Stimulated activated CD8-positive, alpha-beta memory T cell treated with anti-CD3 and anti-CD28 coated beads, Interleukin-12 subunit alpha, Interleukin-12 subunit beta, amount 100 ng/mL, for 1 hour (primary cell): Measurements from ENCODE around the gene MAP2K2.
"Not testable (repeated sequence)": the region's sequence is repeated elsewhere in the genome, so short reads cannot be mapped to it uniquely, and the experiment has no call there.

ENCODE experiments used
- DNase-seq: peaks from one replicate; pipeline ENCODE4 v3.0.0-alpha.2; 2020; ENCODE audit warnings: low read depth

The MAP2K2 gene

GRCh38 chr19:4123615-4124568 lies at the start of gene MAP2K2:
MAP2K2 (minus strand) TSS chr19:4124122; CDS start chr19:4123875, 247 bp downstream.
- DNase-seq = peak; percentile 94

- DNase-seq = peak; percentile 40
Measured at GRCh38 chr19:4172861-4173473, 49.0 kb upstream of the MAP2K2 start.

DNA sequence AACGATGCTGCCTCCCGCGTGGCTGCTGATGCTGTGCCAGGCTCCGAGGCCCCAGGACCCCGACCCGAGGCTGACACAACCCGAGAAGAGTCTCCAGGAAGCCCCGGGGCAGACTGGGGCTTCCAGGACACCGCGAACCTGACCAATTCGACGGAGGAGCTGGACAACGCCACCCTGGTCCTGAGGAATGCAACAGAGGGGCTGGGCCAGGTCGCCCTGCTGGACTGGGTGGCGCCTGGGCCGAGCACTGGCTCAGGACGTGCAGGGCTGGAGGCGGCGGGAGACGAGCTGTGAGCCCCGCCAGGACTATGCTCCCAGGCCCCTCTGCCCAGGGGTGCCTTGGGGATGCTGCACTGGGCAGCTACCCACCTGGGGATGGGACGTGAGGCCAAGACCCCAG lies 47.8 kb upstream of the MAP2K2 start:
- DNase-seq = no peak

DNA sequence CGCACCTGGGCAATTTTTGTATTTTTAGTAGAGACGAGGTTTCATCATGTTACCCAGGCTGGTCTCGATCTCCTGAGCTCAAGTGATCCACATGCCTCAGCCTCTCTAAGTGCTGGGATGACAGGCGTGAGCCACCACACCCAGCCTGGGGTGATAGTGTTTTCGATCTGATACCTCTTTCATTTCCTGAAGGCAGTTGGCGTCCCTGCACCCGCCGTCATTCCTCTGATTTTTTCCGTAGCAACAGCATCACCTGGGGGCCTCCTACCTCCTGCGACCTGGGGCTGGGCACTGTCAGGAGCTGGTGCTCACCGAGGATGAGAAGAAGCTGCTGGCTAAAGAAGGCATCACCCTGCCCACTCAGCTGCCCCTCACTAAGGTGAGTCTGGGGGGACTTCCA lies 40.3 kb upstream of the MAP2K2 start:
- no peak for DNase-seq

GRCh38 chr19:4161415-4162077 lies 37.6 kb upstream of the MAP2K2 start:
- no peak for DNase-seq

DNA sequence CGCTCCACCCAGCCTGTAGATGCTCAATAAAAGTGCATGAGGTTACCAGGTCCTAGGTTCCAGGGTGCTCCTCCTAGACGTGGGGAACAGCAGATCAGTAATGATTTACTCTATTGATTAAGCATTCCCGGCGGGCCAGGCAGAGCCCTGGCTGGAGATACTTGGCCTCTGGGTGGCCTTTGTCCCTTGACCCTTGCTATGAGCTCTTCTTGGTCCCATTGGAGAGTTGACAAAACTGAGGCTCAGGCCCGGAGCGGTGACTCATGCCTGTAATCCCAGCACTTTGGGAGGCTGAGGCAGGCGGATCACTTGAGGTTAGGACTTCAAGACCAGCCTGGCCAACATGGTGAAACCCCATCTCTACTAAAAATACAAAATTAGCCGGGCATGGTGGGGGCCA lies 34.0 kb upstream of the MAP2K2 start:
- not testable (repeated sequence) for DNase-seq

GRCh38 chr19:4157164-4157563 lies 33.2 kb upstream of the MAP2K2 start:
- DNase-seq = no peak

- DNase-seq = no peak
Measured at GRCh38 chr19:4154571-4155312, 30.8 kb upstream of the MAP2K2 start.

DNA sequence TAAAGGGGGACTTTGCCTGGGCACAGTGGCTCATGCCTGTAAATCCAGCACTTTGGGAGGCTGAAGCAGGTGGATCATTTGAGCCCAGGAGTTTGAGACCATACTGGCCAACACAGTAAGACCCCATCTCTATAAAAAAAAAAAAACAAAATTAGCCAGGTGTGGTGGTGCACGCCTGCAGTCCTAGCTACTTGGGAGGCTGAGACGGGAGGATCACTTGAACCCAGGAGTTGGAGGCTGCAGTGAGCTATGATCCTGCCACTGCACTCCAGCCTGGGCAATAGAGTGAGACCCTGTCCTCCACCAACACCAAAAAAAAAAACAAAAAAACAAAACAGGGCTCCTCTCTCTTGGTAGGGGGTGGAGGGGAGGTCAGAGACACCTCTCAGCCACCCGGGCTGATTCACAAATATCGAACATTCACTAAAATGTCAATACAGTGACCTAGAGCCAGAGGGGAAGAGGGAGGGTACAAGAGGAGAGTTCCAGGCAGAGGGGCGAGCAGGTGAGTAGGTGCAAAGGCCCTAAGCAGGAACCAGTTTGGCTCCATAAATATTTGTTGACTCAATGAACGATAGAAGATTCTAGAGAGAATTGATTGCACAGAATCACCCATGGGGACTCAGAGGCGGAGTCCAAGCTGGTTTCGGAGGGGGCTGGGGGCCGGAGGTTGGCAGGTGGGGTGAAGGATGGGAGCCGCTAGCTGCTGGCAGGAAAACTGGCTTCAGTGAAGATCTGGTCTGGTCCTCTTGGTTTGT lies 28.5 kb upstream of the MAP2K2 start:
- no peak for DNase-seq

DNA sequence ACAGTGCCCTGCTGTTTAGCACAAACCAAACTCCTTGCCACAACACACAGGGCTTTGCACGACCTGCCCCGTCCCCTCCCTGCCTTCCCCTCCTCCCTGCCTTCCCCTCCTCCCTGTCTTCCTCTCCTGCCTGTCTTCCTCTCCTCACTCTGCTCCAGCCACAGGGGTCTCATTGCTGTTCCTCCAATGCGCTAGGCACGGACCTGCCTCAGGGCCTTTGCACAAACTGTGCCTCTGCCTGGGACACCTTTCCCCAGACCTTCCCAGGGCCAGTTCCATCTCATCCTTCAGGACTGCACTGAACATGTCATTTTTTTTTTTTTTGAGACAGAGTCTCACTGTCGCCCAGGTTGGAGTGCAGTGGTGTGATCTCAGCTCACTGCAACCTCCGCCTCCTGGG lies 27.7 kb upstream of the MAP2K2 start:
- no peak for DNase-seq

DNA sequence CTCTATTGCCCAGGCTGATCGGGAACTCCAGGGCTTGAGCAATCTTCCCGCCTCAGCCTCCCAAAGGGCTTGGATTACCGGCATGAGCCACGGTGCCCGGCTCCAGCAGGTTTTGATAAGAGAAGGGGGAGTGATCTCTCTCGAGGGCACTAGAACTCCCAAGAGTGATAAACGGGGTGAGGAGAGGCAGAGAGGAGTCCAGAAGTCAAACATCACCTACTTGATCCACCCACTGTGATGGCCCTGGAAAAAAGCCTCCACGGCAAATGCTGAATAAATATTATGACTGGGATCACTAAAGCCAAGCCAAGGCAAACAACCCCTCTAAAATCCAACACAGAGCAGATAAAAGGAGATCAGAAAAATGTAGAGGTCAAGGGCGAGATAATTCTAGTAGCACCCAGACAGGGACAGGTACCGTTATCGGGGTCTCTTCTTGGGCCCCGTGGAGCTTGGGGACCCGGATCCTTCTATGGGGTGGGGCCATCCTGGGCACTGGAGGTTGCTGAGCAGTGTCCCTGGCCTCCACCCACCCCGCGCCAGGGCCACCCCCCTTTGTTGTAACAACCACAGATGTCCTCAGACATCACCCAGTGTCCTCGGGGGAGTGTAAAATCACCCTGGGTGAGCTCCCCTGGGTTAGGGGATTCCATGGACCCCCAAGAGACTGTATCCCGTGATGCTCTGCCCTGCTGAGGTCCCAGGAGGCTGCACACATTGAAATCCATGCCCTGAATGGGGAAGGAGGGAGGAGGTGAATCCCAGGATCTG lies 25.8 kb upstream of the MAP2K2 start:
- no peak for DNase-seq

- DNase-seq = no peak
Measured at GRCh38 chr19:4144666-4145249, 20.8 kb upstream of the MAP2K2 start.

DNA sequence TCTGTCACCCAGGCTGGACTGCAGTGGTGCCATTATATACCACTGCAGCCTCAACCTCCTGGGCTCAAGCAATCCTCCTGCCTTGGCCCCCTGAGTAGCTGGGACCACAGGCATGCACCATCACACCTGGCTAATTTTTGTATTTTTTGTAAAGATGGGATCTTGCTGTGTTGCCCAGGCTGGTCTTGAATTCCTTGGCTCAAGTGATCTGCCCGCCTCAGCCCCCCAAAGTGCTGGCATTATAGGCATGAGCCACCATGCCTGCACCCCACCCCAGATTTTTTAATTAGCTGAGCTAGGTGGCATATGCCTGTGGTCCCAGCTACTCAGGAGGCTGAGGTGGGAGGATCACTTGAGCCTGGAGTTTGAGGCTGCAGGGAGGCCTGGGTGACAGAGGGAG lies 19.0 kb upstream of the MAP2K2 start:
- not testable (repeated sequence) for DNase-seq

DNA sequence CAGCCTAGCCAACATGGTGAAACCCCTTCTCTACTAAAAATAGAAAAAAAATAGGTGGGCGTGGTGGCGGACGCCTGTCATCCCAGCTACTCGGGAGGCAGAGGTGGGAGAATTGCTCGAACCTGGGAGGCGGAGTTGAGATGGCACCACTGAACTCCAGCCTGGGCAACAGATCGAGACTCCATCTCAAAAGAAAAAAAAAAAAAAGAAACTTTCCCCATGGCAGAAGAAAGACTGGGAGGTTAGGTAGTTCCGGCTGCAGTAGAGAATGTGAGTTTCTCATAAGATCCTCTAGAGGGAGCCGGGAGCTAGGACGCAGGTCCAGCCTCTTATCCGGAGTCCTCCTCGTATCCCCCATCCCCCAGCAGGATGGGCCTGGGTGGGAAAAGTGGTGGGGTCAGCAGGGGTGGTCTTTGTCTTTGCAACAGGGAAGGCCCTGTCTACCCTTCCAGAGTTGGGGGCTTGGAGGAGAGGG lies 16.4 kb upstream of the MAP2K2 start:
- DNase-seq = no peak

DNA sequence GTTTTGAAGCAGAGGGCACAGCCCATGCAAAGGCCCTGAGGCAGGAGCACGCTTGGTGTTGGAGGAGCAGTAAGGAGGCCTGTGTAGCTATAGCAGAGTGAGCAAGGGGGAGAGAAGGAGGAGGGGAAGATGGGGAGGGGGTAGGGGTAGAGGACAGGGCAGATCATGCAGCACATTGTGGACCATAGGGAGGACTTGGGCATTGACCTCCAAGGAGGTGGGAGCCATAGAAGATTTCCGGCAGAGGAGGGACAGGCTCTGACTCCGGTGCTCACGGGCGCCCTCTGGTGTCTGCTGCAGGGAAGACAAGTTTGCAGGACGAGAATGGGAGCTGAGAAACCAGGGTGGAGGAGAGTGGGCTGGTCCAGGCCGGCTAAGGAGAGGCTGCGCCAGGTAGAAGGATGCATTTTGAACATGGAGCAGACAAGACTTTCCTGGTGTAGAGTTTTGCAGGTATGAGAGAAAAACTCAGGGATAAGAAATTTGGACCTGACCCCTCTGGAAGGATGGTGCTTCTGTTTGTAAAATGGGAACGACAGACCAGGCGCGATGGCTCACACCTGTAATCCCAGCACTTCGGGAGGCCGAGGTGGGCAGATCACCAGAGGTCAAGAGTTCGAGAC lies 15.8 kb upstream of the MAP2K2 start:
- DNase-seq = peak; percentile 86

DNA sequence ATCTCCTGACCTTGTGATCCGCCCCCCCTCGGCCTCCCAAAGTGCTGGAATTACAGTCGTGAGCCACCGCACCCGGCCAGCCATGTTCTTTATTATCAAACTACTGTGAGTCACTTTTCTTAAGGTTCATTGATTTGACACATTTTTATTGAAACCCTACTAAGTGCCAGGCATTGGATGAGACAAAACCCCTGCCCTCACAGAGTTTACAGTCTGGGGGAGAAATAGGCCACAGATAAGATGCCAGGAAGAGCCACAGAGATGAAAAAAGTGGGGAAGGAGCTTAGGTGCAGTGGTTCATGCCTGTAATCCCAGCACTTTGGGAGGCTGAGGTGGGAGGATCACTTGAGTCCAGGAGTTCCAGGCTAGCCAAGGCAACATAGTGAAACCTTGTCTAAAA lies 14.5 kb upstream of the MAP2K2 start:
- no peak for DNase-seq

GRCh38 chr19:4136680-4137088 lies 12.8 kb upstream of the MAP2K2 start:
- no peak for DNase-seq

- not testable (repeated sequence) for DNase-seq
Measured at GRCh38 chr19:4135386-4135785, 11.5 kb upstream of the MAP2K2 start.

DNA sequence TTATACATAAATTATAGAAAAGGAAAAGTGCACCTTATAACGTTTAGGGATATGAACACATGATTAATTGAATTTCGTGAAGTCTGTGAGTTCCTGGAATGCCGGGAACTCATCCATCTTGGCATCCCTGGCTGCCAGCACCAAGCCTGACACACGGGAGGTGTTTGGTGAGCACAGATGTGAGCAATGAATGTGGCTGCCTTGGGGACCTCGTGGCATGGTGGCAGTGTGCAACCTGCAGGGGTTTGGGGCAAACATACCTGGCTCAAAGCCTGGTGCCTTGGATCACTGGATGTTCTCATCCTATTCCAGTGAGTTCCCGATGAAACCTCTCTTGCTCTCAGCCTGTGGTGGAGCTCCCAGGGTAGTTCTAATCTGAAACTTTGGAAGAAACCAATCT lies 10.4 kb upstream of the MAP2K2 start:
- DNase-seq = no peak
